Left ventricle myocardium inferior (tissue), 1 donor: ENCODE data around the gene YIPF6. TPM values are rescaled to one million over a fixed set of nuclear protein-coding genes. Genes with fewer than 3 reads are reported as not detected.
A peak's percentile ranks its signal among the peaks of the same experiment; 100 is the strongest.
"Not testable (repeated sequence)": the region's sequence is repeated elsewhere in the genome, so short reads cannot be mapped to it uniquely, and the experiment has no call there.

Experiments
- DNase-seq: peaks from one replicate; pipeline ENCODE4 v3.0.0-alpha.2; 2020
- H3K27ac ChIP-seq: fragments of 200-600 bp; replicated peaks from 2 replicates; pipeline ENCODE4 v1.8.0; 2021
- H3K27me3 ChIP-seq: fragments of 200-600 bp; 2 replicates; pipeline ENCODE4 v1.8.0; 2021; ENCODE audit warnings: low read depth
- H3K36me3 ChIP-seq: fragments of 200-600 bp; 2 replicates; pipeline ENCODE4 v1.8.0; 2021
- H3K4me1 ChIP-seq: fragments of 200-600 bp; 2 replicates; pipeline ENCODE4 v1.8.0; 2021
- H3K4me3 ChIP-seq: fragments of 200-600 bp; 2 replicates; pipeline ENCODE4 v1.8.0; 2021; ENCODE audit warnings: mild to moderate bottlenecking, moderate library complexity
- H3K9me3 ChIP-seq: fragments of 200-600 bp; replicated peaks from 2 replicates; pipeline ENCODE4 v1.8.0; 2021
- CTCF ChIP-seq: fragments of 200-600 bp; IDR thresholded peaks from 2 replicates; pipeline ENCODE4 v1.8.0; 2021; ENCODE audit warnings: antibody characterized with exemption, mild to moderate bottlenecking, borderline replicate concordance
- intact Hi-C: fragments of 100-400 bp; cut with micrococcal nuclease; formaldehyde crosslinking; loops from one replicate; pipeline ENCODE4 v1.11.0; 2022
- total RNA-seq: library from RNA; stranded (reverse); fragmentation: NEBNext Ultra II Directional; extraction: Animal tissue kit (Norgen Biotek cat#: 25700); gene quantifications from one replicate; pipeline ENCODE4 v1.2.1, GENCODE V29; 2021
- donor health status: DM: no; HTN: yes; CAD: no; lungs with severe emphysema.

Gene YIPF6
- total RNA-seq, 1 donor from 2014 or later, result 30.4 TPM

GRCh38 chrX:68492583-68492982 is 6.3 kb upstream of the YIPF6 start:
- intact Hi-C loops, result no loop called here
- Histone ChIP-seq H3K27me3 (no peaks in the 10 kb centered on the region), H3K9me3 (no peaks in the 10 kb centered on the region), H3K27ac (no peak overlapping the region), H3K36me3 (no peaks in the 10 kb centered on the region), H3K4me1 (no peaks in the 10 kb centered on the region), H3K4me3 (no peak overlapping the region)
- DNase-seq, result no peak
- no peak for TF ChIP-seq CTCF

GRCh38 chrX:68493776-68494175 is 5.1 kb upstream of the YIPF6 start:
- H3K9me3 ChIP-seq, H3K4me1 ChIP-seq, H3K27me3 ChIP-seq, H3K36me3 ChIP-seq, DNase-seq, intact Hi-C loops, H3K27ac ChIP-seq, H3K4me3 ChIP-seq: not testable (repeated sequence)

- intact Hi-C loops, result no loop called here
- no peak for TF ChIP-seq CTCF
- peaks cover 46% of the 10 kb centered on the region for H3K4me1 ChIP-seq
Observed at GRCh38 chrX:68498044-68498507, 775 bp upstream of the YIPF6 start.

GRCh38 chrX:68499543-68500504 is 973 bp downstream of the YIPF6 start:
- peak overlapping the region; percentile 81 for H3K4me3 ChIP-seq
- peaks cover 61% of the 10 kb centered on the region for H3K4me1 ChIP-seq
- DNase-seq, result no peak
- no peaks in the 10 kb centered on the region for H3K27me3 ChIP-seq
- intact Hi-C loops, result no loop called here
- TF ChIP-seq CTCF, result no peak
- H3K36me3 ChIP-seq, result no peaks in the 10 kb centered on the region
- peak overlapping the region; percentile 95 for H3K27ac ChIP-seq
- no peaks in the 10 kb centered on the region for H3K9me3 ChIP-seq

More at GRCh38 chrX:68498044-68498507, 775 bp upstream of the YIPF6 start:
- Histone ChIP-seq H3K36me3 (no peaks in the 10 kb centered on the region), H3K27me3 (no peaks in the 10 kb centered on the region), H3K9me3 (no peaks in the 10 kb centered on the region), H3K27ac (peak overlapping the region; percentile 95), H3K4me3 (peak overlapping the region; percentile 81)
- no peak for DNase-seq

- no peak for TF ChIP-seq CTCF
- intact Hi-C loops, result no loop called here
Observed at GRCh38 chrX:68503836-68504636, 5.2 kb downstream of the YIPF6 start.

More at GRCh38 chrX:68503836-68504636, 5.2 kb downstream of the YIPF6 start:
- no peak overlapping the region for H3K4me3 ChIP-seq
- peak overlapping the region; percentile 30 for H3K27ac ChIP-seq
- no peaks in the 10 kb centered on the region for H3K36me3 ChIP-seq
- DNase-seq, result no peak
- no peaks in the 10 kb centered on the region for H3K9me3 ChIP-seq
- H3K27me3 ChIP-seq, result no peaks in the 10 kb centered on the region
- H3K4me1 ChIP-seq, result peaks cover 80% of the 10 kb centered on the region
